SK-N-MC (cell line): ENCODE results near the gene EFS.

Experiments
- EZH2 ChIP-seq: fragments of 200-600 bp; sonication (generic); IDR thresholded peaks from one replicate; pipeline ENCODE4 v1.6.1; 2017; ENCODE audit warnings: antibody characterized with exemption
- FOXP2 ChIP-seq: optimal IDR thresholded peaks from 2 replicates; pipeline ENCODE3; 2011; ENCODE audit warnings: mild to moderate bottlenecking, moderate library complexity; ENCODE audit not compliant: insufficient read depth; ENCODE audit errors: extremely low read length, control extremely low read depth
- POLR2AphosphoS5 ChIP-seq: IDR thresholded peaks from 2 replicates; pipeline ENCODE4 v1.6.1; 2012; ENCODE audit warnings: mild to moderate bottlenecking, low read depth, low read length, borderline replicate concordance

GRCh38 chr14:23399136-23399535, 34.2 kb upstream of the EFS start:
- no peak for TF ChIP-seq EZH2
- no peak for TF ChIP-seq POLR2AphosphoS5
- no peak for TF ChIP-seq FOXP2
